Activated CD8-positive, alpha-beta memory T cell treated with anti-CD3 and anti-CD28 coated beads, Interleukin-2, amount 50 U/mL, for 24 hours (primary cell): ENCODE data around the gene NDUFA9.

Source experiments
- DNase-seq: peaks from one replicate; pipeline ENCODE4 v3.0.0-alpha.2; 2020; ENCODE audit errors: extremely low read depth

NDUFA9 gene

GRCh38 chr12:4648501-4649357 is at the start of gene NDUFA9, which contains the start of gene AKAP3:
TSS of gene NDUFA9 (plus strand) at chr12:4649114. CDS start at chr12:4649127, 13 bp downstream.
TSS of gene AKAP3 (minus strand) at chr12:4649051. CDS start at chr12:4638196, 10,855 bp downstream.
- DNase-seq, result peak; percentile 58

DNA sequence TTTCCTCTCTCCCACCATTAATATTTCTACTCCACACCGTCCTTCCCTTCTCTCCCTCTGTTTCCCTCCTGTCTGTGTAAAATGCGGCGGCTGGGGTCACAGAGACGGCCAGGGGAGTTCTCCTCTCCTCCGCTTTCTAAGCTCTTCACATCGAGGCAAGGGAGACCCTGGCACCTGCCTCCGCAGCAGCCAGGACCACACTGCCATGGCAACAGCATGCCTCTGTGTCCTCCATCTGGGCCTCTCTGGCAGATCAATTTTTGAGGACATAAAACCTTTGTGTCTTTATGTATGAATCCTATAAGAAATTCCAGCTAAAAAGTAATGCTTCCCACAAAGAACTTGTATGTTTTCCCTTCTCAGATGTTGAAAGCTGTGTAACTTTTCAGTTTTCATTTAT is 45.5 kb upstream of the NDUFA9 start:
- DNase-seq, result no peak

- DNase-seq, result no peak
Observed at GRCh38 chr12:4603946-4604345, 45.0 kb upstream of the NDUFA9 start.

DNA sequence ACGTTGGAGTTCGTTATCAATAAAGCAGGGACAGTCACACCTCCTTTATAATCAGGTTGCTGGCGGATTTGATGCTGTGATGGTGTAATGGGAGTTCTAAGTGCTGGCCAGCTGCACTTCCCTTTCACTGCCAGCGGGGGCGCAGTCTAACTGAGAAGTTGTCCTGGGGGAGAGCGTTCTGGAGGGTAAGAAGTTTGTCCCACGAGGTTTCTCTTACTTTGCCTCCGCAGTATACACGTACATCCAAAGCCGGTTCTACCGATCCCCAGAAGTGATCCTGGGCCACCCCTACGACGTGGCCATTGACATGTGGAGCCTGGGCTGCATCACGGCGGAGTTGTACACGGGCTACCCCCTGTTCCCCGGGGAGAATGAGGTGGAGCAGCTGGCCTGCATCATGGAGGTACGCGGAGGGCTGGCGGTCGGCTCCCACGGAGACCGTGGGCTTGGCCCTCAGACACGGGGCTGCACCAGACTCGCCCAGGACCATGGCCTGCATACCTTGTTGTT is 44.2 kb upstream of the NDUFA9 start:
- DNase-seq, result peak; percentile 57

DNA sequence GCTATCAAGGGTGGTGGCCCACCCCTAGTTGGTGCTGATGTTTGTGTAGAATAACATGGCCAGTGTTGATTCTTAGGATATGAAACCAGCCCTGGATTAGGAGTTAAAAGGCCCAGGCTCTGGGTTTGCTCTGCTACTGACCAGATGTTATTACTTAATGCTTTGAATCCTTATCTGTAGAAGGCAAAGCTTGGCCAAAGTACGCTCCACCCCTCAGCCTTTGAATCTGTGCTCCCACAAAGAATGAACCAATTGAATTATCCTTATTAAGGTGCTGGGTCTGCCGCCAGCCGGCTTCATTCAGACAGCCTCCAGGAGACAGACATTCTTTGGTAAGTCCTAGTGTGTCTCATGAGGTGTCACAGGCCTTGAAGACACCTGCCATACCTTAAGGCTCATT is 41.9 kb upstream of the NDUFA9 start:
- DNase-seq, result no peak

- DNase-seq, result no peak
Observed at GRCh38 chr12:4609071-4609470, 39.8 kb upstream of the NDUFA9 start.

DNA sequence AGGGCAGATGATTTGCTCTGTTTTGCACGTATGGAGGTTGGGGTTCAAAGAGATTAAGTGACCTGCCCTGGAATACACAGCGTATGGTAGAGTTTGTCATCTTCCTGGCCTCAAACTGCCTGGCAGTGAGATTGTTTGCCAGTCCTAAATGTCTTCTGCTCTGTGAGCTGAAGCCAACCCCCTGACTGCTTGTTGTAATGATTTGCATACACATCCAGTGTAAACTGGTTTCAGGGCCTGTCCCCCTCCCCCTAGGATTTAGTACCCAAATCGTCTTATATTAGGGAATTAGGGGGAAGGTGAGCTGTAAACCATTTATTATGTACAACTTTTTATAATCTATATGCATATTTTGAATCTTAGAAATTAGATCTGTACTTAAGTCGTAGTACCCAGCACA is 38.4 kb upstream of the NDUFA9 start:
- DNase-seq, result no peak

DNA sequence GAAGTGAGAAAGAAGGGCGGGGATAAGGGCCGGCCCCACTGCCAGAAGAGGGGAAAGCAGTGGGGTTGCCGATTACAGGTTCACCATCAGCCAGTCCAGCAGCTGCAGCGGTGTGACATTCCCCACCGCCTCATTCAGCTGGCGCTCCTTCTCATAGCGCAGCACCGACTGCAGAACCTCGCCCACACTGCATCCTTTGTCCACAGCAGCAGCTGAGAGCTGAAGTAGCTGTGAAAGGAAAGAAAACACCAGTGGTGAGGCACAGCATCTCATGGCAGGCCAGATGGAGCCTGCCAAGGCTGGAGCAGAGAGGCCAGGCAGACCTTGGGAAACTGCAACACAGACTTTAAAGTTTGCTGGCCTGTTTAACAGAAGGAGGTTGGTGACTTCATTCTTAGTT is 33.2 kb upstream of the NDUFA9 start:
- no peak for DNase-seq

GRCh38 chr12:4621511-4621910 is 27.4 kb upstream of the NDUFA9 start:
- DNase-seq, result no peak

- DNase-seq, result no peak
Observed at GRCh38 chr12:4626543-4626942, 22.4 kb upstream of the NDUFA9 start.

DNA sequence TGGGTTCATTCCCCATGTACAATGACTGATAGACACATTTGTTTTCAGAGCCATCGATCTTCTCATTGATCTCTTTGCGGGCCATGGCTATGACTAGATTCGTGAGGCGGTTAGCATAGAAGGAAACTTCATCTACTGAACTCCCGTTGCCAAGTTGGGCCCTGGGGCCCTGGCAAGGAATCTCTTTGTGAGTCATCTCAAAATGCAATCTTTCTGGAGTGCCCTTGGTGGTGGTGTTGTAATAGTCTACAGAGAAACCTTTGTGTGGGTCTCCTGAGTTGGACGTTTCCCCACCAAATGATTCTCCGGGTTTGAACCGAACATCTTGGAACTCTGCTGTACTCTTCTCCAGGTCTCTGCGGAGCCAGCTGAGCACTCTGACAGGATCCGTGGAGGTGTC is 20.5 kb upstream of the NDUFA9 start:
- no peak for DNase-seq

DNA sequence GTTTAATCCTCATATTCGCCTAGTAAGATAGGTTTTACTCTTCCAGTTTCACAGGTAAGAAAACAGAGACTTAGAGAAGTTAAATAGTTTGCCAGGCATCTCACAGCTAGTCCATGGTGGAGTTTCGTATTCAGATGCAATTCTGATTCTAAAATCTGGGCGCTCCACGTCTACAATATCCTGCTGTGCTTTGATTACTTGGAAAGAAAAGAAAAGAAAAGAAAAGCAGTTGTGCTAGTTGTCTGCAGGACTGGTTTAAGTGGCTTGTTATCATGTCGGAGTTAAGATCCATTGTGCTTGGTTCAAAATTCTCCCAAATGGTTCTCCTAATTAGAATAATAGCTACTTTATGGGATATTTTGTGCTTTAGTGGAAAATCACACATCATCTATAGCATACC is 18.7 kb upstream of the NDUFA9 start:
- no peak for DNase-seq

- no peak for DNase-seq
Observed at GRCh38 chr12:4643747-4644146, 5.2 kb upstream of the NDUFA9 start.

DNA sequence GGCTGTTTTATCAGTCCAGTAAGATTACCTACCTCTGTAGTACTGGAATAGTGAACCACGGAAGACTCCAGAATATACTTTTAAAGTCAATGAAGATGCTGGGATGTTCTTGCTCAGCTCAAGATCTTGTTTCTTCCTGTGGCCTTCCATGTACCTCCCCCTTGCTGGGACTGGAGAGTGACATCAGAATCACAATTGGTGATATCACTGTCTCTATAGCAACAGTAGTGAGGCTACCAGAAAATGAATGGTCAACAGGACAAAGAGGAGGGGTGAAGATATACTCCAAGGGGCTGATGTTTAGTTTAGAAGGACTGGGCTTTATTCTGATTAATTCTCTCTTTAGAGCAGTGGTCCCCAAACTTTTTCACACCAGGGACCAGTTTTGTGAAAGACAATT is 3.9 kb upstream of the NDUFA9 start:
- no peak for DNase-seq

DNA sequence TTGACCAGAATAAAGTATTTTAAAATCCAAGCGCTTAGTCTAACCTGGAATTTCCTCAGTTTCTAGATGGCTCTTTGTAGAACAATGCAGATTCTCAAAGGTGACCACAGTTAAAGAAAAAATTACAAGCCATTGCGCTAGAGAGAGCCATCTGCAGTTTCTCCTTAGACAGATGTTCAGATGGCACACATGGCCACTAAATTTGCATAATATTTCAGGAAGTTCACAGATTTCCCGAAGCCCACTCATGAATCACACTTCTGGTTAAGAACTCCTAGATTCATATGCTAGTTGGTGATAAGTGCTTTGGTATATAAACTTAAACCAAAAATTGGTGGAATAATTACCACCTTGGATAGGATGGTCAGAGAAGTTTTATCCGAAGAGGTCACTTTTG is 812 bp upstream of the NDUFA9 start:
- no peak for DNase-seq

DNA sequence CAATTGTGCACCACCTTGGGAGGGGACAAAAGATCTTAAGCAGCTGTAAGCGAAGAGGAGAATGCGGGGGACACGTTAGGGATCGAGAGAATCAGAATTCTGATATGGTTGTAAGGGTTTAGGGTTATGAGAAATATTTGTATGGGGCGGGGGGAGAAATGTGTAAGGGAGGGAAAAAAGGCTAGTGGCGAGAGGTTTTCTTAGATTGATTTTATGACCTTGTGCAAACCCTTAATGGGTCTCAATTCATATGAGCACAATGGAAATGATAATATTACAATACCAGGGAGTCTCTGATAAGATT is 396 bp downstream of the NDUFA9 start:
- DNase-seq, result no peak

- DNase-seq, result no peak
Observed at GRCh38 chr12:4653257-4653656, 4.3 kb downstream of the NDUFA9 start.

- DNase-seq, result no peak
Observed at GRCh38 chr12:4653691-4654090, 4.8 kb downstream of the NDUFA9 start.

- DNase-seq, result no peak
Observed at GRCh38 chr12:4663971-4664505, 15.1 kb downstream of the NDUFA9 start.

GRCh38 chr12:4665236-4665635 is 16.3 kb downstream of the NDUFA9 start:
- no peak for DNase-seq

- DNase-seq, result no peak
Observed at GRCh38 chr12:4679711-4680110, 30.8 kb downstream of the NDUFA9 start.

DNA sequence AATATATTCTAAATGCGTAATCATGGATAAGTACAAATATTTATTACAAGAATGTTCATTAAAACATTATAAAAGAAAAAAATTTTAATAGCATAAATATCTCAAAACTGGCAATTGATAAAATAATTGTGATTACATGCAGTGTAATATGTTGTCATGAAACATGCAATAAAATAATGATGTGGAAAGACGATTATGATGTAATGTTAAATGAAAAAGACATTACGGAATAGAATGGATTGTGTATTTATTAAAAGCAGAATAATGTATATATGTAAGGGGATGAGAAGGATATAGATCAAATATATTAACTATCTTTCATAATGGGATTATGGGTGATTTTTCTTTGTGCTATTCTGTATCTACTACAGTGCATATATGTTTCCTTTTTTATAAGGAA is 32.8 kb downstream of the NDUFA9 start:
- no peak for DNase-seq

GRCh38 chr12:4685317-4685716 is 36.4 kb downstream of the NDUFA9 start:
- DNase-seq, result no peak

DNA sequence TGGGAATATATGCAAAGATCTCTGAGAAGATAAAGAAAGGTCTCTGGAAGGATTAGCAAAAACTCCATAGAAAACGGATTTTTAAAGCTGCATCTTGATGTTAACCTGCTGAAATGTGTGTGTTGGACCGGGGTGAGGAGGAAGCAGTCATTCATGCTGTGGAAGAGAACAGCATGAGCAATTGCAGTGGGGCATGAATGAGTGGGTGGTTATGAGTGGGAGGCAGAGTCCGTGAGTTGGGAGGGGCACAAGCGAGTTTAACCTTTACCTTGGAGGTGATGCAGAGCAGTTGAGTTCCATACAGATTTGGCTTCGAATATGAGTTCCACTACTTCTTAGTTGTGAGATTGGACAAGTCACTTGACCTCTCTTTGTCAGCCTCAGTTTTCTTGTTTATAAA is 41.8 kb downstream of the NDUFA9 start:
- DNase-seq, result no peak
